ENCODE data around the gene FLNC. TPM values are rescaled to one million over a fixed set of nuclear protein-coding genes. Genes with fewer than 3 reads are reported as not detected.

The FLNC gene
- total RNA-seq, 1 donor from 2014 or later, result not detected

GRCh38 chr7:128891110-128891941 is 61.1 kb downstream of the FLNC start:
- intact Hi-C loops (cut with micrococcal nuclease), result no loop called here

- intact Hi-C loops (cut with micrococcal nuclease), result no loop called here
Observed at GRCh38 chr7:128891942-128892269, 61.7 kb downstream of the FLNC start.

GRCh38 chr7:128892521-128893250 is 62.5 kb downstream of the FLNC start:
- intact Hi-C loops (cut with micrococcal nuclease), result no loop called here

GRCh38 chr7:128893251-128894100 is 63.3 kb downstream of the FLNC start:
- intact Hi-C loops (cut with micrococcal nuclease), result no loop called here

DNA sequence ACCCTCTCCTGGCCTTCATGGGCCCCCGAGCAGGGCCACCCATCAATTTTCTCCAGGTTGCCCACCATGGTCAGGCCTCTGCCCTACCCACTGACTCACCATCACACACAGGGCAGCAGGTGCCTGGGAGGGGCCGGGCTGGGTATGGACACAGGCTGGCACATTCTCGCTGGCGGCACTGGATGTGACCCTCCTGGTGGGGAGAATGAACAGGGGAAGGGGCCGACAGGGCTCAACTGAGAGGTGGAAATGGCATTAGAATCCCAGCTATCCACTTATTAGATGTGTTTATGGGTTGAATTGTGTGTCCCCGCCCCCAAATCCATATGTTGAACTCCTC is 63.9 kb downstream of the FLNC start:
- intact Hi-C loops (cut with micrococcal nuclease), result no loop called here

DNA sequence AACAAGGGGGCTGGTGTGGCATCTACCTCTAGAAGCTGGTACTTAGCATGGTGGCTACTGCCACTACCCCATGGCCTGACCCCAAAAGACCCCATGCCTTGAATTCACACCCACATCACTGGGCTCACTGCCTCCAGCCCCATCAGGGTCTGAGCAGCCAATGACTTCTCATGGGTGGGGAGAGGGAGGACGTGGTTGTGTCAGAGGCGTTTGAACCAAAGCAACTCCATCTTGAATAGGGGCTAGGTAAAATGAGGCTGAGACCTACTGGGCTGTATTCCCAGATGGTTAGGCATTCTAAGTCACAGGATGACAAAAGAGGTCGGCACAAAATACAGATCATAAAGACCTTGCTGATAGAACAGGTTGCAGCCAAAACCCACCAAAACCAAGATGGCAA is 65.1 kb downstream of the FLNC start:
- intact Hi-C loops (cut with micrococcal nuclease), result no loop called here

DNA sequence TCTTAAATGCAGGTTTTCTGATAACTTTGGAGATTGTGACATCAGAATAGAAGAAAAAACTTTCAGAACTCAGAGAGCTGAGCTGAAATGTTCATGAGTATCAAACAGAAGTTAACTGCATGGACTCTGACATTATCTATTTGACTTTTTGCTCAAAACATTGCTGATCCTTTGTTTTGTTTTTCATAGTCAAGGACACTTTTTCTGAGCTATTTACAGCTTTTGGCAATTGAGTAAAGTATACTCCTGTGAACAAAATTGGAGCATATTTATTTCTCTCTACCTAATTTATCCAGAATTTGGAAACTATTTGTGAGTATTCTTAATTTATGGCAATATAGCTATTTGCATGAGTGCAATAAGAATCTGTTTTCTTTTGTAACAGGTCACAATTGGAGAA is 69.2 kb downstream of the FLNC start:
- intact Hi-C loops (cut with micrococcal nuclease), result no loop called here

- intact Hi-C loops (cut with micrococcal nuclease), result no loop called here
Observed at GRCh38 chr7:128900237-128900636, 70.0 kb downstream of the FLNC start.

GRCh38 chr7:128902761-128903585 is 72.8 kb downstream of the FLNC start:
- intact Hi-C loops (cut with micrococcal nuclease), result no loop called here

DNA sequence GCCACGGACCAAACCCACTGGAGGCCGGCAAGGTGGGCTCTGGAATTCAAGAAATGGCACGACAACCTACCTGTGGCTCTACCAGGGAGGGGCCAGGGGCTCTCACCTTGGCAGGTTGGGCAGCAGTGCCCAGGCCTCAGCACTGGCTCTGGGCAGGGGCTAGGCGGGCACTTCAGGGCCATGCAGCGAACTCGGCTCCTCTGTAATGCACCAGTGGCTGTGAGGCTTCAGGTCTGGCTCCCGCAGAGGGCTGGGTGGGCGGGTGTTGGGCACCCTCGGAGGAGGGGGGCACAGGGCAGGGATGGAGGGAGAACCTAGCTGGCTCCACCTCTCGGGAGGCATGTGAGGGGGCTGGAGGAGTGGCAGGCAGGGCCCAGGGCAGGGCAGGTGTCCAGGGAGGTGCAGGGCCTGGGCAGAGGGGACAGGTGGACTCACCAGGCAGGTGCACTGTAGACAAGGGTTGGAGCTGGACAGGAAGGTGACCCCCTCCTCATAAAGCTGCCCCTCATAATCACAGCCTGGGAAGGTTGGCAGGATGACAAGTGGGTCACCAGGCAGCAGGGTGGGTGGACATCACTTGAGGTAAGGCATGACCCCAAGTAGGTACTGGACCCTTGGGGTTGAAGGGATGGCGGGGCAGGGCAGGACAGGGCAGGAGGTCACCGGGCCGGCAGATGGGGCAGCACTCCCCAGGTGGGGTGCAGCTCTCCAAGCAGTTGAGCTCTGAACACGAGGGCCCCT is 73.6 kb downstream of the FLNC start:
- intact Hi-C loops (cut with micrococcal nuclease), result loop anchor here (1.0 kb wide), 1 partner anchor 188 kb away; no protein-coding TSS in a partner anchor

DNA sequence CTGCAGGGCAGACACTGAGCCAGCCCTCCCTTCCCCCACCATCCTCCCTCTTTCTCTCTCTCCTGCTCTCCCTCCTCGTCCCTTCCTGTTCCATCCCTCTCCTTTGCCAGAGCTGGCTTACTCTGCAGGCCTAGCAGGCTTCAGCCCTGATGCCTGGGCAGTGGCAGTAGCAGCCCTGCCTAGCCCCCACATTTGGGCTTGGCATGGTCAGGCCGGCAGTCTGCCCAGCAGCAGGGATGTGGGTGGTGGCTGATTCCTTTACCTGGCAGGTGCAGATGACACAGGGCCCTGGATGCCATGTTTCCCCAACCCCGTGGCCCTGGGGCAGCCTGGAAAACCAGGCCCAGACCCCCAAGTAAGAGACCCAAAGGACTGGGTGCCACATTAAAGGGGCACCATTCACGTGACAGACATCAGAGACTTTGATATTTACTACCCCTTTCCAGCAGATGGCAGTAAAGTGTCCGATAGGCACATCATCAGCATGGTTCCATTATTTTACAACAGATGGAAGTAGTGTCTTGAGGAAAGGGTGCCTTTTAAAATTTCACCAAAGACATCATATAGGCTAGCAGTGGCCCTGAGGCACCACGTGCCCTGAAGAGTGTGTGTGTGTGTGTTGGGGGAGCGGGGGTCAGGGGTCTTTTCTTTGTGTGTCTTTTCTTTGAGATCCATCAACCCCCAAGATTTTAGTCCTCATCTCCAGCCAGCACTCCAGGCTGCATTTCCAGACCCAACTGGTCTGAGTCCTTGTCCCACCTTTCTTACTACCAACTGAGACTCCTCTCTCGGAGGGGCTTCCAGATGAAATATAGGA is 74.4 kb downstream of the FLNC start:
- intact Hi-C loops (cut with micrococcal nuclease), result loop anchor here (1.0 kb wide), 1 partner anchor 187 kb away; no protein-coding TSS in a partner anchor

GRCh38 chr7:128906001-128906765 is 76.0 kb downstream of the FLNC start:
- intact Hi-C loops (cut with micrococcal nuclease), result no loop called here

DNA sequence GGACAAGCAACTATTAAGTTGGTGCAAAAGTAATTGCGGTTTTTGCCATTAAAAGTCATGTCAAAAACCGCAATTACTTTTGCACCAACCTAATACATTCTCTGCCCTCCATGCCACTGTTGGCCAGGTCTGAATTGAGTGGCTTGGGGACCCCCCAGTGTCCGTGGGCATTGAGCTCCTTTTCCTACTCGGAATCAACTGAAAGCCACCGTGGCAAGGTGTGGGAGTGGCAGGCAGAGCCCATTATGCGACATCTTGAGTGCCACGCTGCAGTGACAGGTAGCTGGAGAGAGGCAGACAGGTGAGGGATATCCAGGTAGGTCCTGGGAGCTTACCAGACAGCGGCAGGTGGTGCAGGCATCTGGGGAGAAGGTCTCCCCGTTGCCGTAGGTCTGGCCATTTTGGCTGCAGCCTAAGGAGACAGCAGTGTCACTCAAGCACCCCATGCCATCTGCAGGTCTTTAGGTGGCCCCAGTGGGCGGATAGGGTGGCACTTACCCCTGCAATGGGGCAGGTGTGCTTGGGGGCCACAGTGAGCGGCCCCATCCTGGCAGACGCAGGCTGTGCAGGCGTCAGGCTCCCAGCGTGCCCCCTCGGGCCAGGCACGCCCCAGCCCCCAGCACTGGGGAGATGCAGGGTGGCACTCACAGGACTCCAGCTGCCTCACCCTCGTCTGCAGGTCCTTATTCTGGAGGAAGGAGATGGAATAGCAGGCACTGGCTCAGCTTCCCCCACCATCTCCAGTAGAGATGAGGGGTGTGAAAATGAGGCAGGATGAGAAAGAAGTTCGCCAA is 76.8 kb downstream of the FLNC start:
- intact Hi-C loops (cut with micrococcal nuclease), result no loop called here

Other genes starting within 250 kb of the FLNC start
- 0.68 and 0.95 TPM in 2 replicates for gene GARIN1A, start 158.1 kb upstream of the FLNC start, total RNA-seq
- 43.9 and 44.2 TPM in 2 replicates for gene CALU, start 91.0 kb upstream of the FLNC start, total RNA-seq
- gene OPN1SW, start 54.6 kb upstream of the FLNC start, total RNA-seq, result not detected in 2 replicates
- 11.3 and 13.5 TPM in 2 replicates for gene CCDC136, start 38.4 kb upstream of the FLNC start, total RNA-seq
- 106 and 107 TPM in 2 replicates for gene ATP6V1F, start 32.5 kb downstream of the FLNC start, total RNA-seq
- 0.09 TPM in 2 replicates for gene KCP, start 80.3 kb downstream of the FLNC start, total RNA-seq
- 7.2 and 8.0 TPM in 2 replicates for gene IRF5, start 107.5 kb downstream of the FLNC start, total RNA-seq
- 43.1 and 43.5 TPM in 2 replicates for gene TNPO3, start 224.7 kb downstream of the FLNC start, total RNA-seq

Data from T-helper 2 cell treated with Interferon-gamma antibody and Interleukin-4, amounts not matched to agents 100 ng/mL and 5 ng/mL, for 36 hours (primary cell).